Measurements from ENCODE around the gene SRD5A3.

SRD5A3 gene

DNA sequence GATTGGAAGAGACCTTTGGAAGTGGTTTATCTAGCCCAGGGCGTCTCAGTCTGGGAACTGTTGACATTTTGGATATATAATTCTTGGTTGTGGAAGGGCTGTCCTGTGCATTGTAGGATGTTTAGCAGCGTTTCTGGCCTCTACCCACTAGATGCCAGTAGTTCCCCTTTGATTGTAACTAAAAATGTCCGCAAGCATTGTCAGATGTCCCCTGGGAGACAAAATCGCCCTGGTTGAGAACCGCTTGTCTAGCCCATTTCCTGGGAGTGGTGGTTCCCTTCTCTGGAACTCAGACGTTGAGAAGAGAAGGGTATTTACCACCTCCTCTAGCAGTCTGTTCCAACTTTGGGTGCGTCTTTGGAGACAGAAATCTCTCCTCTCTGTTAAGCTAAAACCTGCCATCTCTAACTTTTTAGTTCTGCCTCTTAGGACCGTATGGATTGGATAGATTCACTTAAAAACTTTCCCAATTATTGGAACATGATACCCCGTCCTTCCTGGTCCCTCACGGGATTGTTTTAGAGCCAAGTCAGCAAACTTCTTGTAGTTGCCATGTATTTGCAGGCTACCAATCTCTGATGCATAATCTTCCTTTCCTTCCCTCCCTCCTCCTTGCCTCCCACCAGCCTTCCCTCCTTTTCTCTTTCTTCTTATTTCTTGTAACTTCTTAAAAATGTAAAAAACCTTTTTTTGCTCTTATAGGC lies 63.6 kb downstream of the SRD5A3 start:
- TF ChIP-seq ZFX (IDR thresholded peaks at IDR 0.05) = no peak
- TF ChIP-seq, protein P1, sequence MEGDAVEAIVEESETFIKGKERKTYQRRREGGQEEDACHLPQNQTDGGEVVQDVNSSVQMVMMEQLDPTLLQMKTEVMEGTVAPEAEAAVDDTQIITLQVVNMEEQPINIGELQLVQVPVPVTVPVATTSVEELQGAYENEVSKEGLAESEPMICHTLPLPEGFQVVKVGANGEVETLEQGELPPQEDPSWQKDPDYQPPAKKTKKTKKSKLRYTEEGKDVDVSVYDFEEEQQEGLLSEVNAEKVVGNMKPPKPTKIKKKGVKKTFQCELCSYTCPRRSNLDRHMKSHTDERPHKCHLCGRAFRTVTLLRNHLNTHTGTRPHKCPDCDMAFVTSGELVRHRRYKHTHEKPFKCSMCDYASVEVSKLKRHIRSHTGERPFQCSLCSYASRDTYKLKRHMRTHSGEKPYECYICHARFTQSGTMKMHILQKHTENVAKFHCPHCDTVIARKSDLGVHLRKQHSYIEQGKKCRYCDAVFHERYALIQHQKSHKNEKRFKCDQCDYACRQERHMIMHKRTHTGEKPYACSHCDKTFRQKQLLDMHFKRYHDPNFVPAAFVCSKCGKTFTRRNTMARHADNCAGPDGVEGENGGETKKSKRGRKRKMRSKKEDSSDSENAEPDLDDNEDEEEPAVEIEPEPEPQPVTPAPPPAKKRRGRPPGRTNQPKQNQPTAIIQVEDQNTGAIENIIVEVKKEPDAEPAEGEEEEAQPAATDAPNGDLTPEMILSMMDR (conservative IDR thresholded peaks at IDR 0.05) = no peak
- H3K27ac ChIP-seq = no peak overlapping the region

DNA sequence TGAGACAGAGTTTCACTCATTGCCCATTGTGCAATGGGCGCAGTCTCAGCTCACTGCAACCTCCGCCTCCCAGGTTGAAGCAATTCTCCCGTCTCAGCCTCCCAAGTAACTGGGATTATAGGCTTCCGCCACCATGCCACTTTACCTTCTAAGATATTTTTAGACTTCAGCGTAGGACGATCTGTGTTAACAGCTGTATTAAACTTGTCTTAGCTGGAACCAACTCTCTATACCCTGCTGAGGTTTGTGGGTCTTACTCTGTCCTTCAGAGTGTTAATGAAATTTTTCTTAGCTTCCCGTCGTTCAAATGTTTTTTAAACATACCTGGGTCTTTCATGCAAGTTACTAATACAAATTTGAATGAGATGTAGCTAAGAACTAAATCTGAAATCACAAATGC lies 64.4 kb downstream of the SRD5A3 start:
- no peak overlapping the region for H3K27ac ChIP-seq
- no peak for TF ChIP-seq ZFX (IDR thresholded peaks at IDR 0.05)
- TF ChIP-seq, protein P1 (conservative IDR thresholded peaks at IDR 0.05) = no peak

DNA sequence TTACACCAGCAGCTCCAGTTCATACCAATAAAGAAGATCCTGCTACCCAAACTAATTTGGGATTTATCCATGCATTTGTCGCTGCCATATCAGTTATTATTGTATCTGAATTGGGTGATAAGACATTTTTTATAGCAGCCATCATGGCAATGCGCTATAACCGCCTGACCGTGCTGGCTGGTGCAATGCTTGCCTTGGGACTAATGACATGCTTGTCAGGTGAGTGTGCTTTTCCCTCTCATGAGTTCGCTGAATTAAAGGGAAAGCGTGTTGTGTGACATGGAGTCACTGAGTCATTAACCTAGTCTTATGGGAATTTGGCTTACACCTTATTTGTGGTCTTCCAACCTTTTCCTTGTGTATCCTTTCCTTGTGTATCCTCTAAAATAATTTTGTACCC lies 65.6 kb downstream of the SRD5A3 start:
- no peak for TF ChIP-seq ZFX (IDR thresholded peaks at IDR 0.05)
- TF ChIP-seq, protein P1 (conservative IDR thresholded peaks at IDR 0.05) = no peak
- no peak overlapping the region for H3K27ac ChIP-seq

DNA sequence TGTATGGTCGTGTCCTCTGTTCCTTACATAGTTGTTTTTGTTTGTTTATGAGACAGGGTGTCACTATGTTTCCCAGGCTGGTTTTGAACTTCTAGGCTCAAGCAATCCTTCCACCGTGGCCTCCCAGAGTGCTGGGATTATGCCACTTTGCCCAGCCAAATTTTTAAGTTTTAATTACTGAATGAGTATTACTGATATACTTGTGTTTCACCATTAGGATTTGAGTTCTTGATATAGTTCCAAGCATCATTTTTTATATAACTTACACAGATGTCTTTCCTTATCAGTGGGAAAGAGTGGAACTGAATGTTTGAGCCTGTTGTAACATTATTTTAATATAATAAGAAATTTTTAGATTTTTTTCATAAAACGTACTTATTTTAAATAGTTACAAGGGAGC lies 70.1 kb downstream of the SRD5A3 start:
- no peak overlapping the region for H3K27ac ChIP-seq
- TF ChIP-seq ZFX (IDR thresholded peaks at IDR 0.05) = no peak
- TF ChIP-seq, protein P1 (conservative IDR thresholded peaks at IDR 0.05) = no peak

Data from C4-2B (cell line).